ENCODE measurements around the gene PPP2R3B.
"Not testable (repeated sequence)": the region's sequence is repeated elsewhere in the genome, so short reads cannot be mapped to it uniquely, and the experiment has no call there.

Gene PPP2R3B

DNA sequence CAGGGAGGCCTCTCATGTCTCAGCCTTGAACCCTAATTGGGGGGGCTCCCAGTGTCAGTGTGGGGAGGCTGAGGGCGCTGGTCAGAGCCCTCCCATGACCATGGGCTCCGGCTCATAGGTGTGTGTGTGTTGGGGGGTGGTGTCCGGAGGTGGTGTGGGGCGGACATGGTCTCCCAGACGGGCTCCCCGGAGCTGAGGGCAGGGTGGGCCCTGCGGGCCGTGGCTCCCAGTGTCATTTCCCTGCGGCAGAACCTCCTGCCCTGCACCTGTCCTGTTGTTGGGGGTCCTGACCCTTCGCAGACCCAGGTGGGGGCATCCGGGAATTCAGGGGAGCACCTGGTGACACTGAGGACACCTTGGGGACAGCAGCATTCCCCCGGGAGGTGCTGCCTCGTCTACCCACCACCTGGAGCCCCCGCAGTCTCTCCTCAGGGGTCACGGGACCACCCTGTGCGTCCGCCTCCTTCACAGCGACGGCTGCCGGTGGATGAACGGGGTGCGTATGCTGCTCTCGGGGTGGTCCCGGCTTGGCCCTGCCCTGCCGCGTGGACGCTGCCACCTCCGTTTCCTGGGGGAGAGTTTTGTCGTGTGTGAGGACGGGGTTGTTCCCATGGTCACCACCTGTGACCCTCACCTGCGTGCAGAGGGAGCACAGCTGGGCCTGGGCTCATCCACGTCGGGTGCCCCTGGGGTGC, 53.6 kb downstream of the PPP2R3B start:
- in situ Hi-C loops (cut with MboI; ENCODE audit: low pct_unique_long_range_greater_than_20kb, low sequenced_read_pairs, unreplicated experiment) = no loop called here
- no peak for TF ChIP-seq CTCF (IDR thresholded peaks at IDR 0.05; ENCODE audit: extremely low read depth, insufficient read depth, missing control alignments)
- DNase-seq (ENCODE audit: low spot score) = no peak

DNA sequence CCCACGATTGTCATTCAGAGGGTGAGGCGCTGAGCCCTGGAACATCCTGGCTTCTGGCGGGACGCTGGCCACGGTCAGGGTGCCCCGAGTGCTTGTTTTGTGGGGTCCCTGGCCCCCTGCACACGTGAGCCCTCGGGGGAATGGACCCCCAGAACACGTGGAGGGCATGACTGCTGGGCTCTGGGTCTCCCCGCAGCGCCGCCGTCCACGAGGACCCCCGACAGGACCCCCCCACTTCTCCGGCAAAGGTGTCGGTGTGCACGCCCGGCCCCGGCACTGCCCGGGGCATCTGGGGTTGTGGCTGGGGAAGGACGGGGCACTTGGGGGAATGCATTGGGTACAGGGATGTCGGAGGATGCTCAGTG, 54.2 kb downstream of the PPP2R3B start:
- no peak for TF ChIP-seq CTCF (IDR thresholded peaks at IDR 0.05; ENCODE audit: extremely low read depth, insufficient read depth, missing control alignments)
- in situ Hi-C loops (cut with MboI; ENCODE audit: low pct_unique_long_range_greater_than_20kb, low sequenced_read_pairs, unreplicated experiment) = no loop called here
- no peak for DNase-seq (ENCODE audit: low spot score)

- TF ChIP-seq CTCF (IDR thresholded peaks at IDR 0.05; ENCODE audit: extremely low read depth, insufficient read depth, missing control alignments) = no peak
- no peak for DNase-seq (ENCODE audit: low spot score)
- in situ Hi-C loops (cut with MboI; ENCODE audit: low pct_unique_long_range_greater_than_20kb, low sequenced_read_pairs, unreplicated experiment) = no loop called here
Measured at GRCh38 chrX:331825-332495, 54.7 kb downstream of the PPP2R3B start.

- TF ChIP-seq CTCF (IDR thresholded peaks at IDR 0.05; ENCODE audit: extremely low read depth, insufficient read depth, missing control alignments) = no peak
- no peak for DNase-seq (ENCODE audit: low spot score)
- in situ Hi-C loops (cut with MboI; ENCODE audit: low pct_unique_long_range_greater_than_20kb, low sequenced_read_pairs, unreplicated experiment) = no loop called here
Measured at GRCh38 chrX:331151-331824, 55.4 kb downstream of the PPP2R3B start.

GRCh38 chrX:330726-331150, 56.0 kb downstream of the PPP2R3B start:
- no peak for TF ChIP-seq CTCF (IDR thresholded peaks at IDR 0.05; ENCODE audit: extremely low read depth, insufficient read depth, missing control alignments)
- DNase-seq (ENCODE audit: low spot score) = no peak

DNA sequence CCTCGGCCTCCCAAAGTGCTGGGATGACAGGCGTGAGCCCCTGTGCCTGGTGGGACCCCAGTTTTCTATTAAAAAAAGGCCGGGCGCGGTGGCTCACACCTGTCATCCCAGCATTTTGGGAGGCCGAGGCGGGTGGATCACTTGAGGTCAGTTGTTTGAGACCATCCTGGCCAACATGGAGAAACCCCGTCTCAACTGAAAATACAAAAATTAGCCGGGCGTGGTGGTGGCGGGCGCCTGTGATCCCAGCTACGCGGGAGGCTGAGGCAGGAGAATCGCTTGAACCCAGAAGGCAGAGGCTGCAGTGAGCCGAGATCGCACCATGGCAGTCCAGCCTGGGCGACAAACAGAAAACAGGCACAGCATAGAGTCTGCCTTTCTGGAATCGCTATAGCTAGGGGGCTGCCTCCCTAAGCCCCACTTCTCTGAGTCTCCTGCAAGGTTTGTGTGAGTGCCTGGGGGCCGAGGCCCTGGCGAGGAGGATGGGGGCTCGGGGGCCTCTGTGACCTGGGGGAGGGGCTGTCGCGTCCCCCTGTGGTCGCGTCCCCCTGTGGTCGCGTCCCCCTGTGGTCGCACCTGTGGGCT, 56.5 kb downstream of the PPP2R3B start:
- in situ Hi-C loops (cut with MboI; ENCODE audit: low pct_unique_long_range_greater_than_20kb, low sequenced_read_pairs, unreplicated experiment); DNase-seq (ENCODE audit: low spot score): not testable (repeated sequence)

More at GRCh38 chrX:330726-331150, 56.0 kb downstream of the PPP2R3B start:
- in situ Hi-C loops (cut with MboI; ENCODE audit: low pct_unique_long_range_greater_than_20kb, low sequenced_read_pairs, unreplicated experiment) = no loop called here
